HG02610 (cell line): Measurements from ENCODE around the gene WDR27.
"Not testable (repeated sequence)": the region's sequence is repeated elsewhere in the genome, so short reads cannot be mapped to it uniquely, and the experiment has no call there.

Experiments used
- ATAC-seq: cut with Tn5 transposase; IDR thresholded peaks from one replicate; pipeline ENCODE4 v1.9.1; 2021; ENCODE audit warnings: mild to moderate bottlenecking, moderate library complexity; ENCODE audit not compliant: unreplicated experiment

Gene WDR27

GRCh38 chr6:169533301-169534038, 168.4 kb downstream of the WDR27 start:
- no peak for ATAC-seq

- ATAC-seq, result no peak
Observed at GRCh38 chr6:169530752-169531123, 171.1 kb downstream of the WDR27 start.

GRCh38 chr6:169529931-169530751, 171.7 kb downstream of the WDR27 start:
- no peak for ATAC-seq

GRCh38 chr6:169528755-169529154, 173.1 kb downstream of the WDR27 start:
- no peak for ATAC-seq

GRCh38 chr6:169527306-169527705, 174.5 kb downstream of the WDR27 start:
- no peak for ATAC-seq

- no peak for ATAC-seq
Observed at GRCh38 chr6:169521825-169522224, 180.0 kb downstream of the WDR27 start.

- ATAC-seq, result no peak
Observed at GRCh38 chr6:169520104-169520503, 181.7 kb downstream of the WDR27 start.

- no peak for ATAC-seq
Observed at GRCh38 chr6:169518451-169518850, 183.4 kb downstream of the WDR27 start.

GRCh38 chr6:169513478-169514193, 188.2 kb downstream of the WDR27 start:
- no peak for ATAC-seq

- ATAC-seq, result not testable (repeated sequence)
Observed at GRCh38 chr6:169511785-169512184, 190.0 kb downstream of the WDR27 start.

GRCh38 chr6:169510871-169511270, 191.0 kb downstream of the WDR27 start:
- no peak for ATAC-seq

GRCh38 chr6:169508452-169508851, 193.4 kb downstream of the WDR27 start:
- no peak for ATAC-seq

- no peak for ATAC-seq
Observed at GRCh38 chr6:169503422-169504152, 198.2 kb downstream of the WDR27 start.

- no peak for ATAC-seq
Observed at GRCh38 chr6:169502445-169502844, 199.4 kb downstream of the WDR27 start.

GRCh38 chr6:169501777-169502313, 200.0 kb downstream of the WDR27 start:
- no peak for ATAC-seq

GRCh38 chr6:169501128-169501527, 200.7 kb downstream of the WDR27 start:
- no peak for ATAC-seq

- no peak for ATAC-seq
Observed at GRCh38 chr6:169500688-169501087, 201.1 kb downstream of the WDR27 start.

- ATAC-seq, result no peak
Observed at GRCh38 chr6:169499848-169500247, 202.0 kb downstream of the WDR27 start.

GRCh38 chr6:169498916-169499513, 202.8 kb downstream of the WDR27 start:
- ATAC-seq, result no peak

GRCh38 chr6:169495601-169496000, 206.2 kb downstream of the WDR27 start:
- ATAC-seq, result no peak
